ENCODE measurements around the gene TPH2. TPM values are rescaled to one million over a fixed set of nuclear protein-coding genes. Genes with fewer than 3 reads are reported as not detected.

The TPH2 gene
- total RNA-seq, 4 donors from 2014 or later: not detected

GRCh38 chr12:72074065-72074464, 135.4 kb downstream of the TPH2 start:
- Histone ChIP-seq H3K36me3 (no peaks in the 10 kb centered on the region), H3K9me3 (peaks cover 0 to 7% (median 0%) of the 10 kb centered on the region in 3 donors), H3K4me1 (no peaks in the 10 kb centered on the region), H3K27ac (no peak overlapping the region), H3K27me3 (no peaks in the 10 kb centered on the region), H3K4me3 (no peak overlapping the region)
- TF ChIP-seq POLR2A (IDR thresholded peaks at IDR 0.05): no peak
- TF ChIP-seq, protein P1, sequence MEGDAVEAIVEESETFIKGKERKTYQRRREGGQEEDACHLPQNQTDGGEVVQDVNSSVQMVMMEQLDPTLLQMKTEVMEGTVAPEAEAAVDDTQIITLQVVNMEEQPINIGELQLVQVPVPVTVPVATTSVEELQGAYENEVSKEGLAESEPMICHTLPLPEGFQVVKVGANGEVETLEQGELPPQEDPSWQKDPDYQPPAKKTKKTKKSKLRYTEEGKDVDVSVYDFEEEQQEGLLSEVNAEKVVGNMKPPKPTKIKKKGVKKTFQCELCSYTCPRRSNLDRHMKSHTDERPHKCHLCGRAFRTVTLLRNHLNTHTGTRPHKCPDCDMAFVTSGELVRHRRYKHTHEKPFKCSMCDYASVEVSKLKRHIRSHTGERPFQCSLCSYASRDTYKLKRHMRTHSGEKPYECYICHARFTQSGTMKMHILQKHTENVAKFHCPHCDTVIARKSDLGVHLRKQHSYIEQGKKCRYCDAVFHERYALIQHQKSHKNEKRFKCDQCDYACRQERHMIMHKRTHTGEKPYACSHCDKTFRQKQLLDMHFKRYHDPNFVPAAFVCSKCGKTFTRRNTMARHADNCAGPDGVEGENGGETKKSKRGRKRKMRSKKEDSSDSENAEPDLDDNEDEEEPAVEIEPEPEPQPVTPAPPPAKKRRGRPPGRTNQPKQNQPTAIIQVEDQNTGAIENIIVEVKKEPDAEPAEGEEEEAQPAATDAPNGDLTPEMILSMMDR (IDR thresholded peaks at IDR 0.05): no peak
- 79 to 82% methylated on average over 1 of the region's 1 CpG for WGBS, 2 donors
- no peak for DNase-seq
- intact Hi-C loops (cut with DNase I): no loop called here

- no peak for DNase-seq
- TF ChIP-seq, protein P1 (IDR thresholded peaks at IDR 0.05): no peak
- TF ChIP-seq POLR2A (IDR thresholded peaks at IDR 0.05): no peak
- H3K27me3 ChIP-seq: no peaks in the 10 kb centered on the region
- intact Hi-C loops (cut with DNase I): no loop called here
- 45 to 54% methylated on average over 3 of the region's 3 CpGs for WGBS, 2 donors
- peaks cover 0 to 7% (median 0%) of the 10 kb centered on the region in 3 donors for H3K9me3 ChIP-seq
- no peak overlapping the region for H3K4me3 ChIP-seq
- no peak overlapping the region for H3K27ac ChIP-seq
- H3K36me3 ChIP-seq: no peaks in the 10 kb centered on the region
- no peaks in the 10 kb centered on the region for H3K4me1 ChIP-seq
Measured at GRCh38 chr12:72074956-72075355, 136.3 kb downstream of the TPH2 start.

- peaks cover 0 to 7% (median 0%) of the 10 kb centered on the region in 3 donors for H3K9me3 ChIP-seq
- no peak for DNase-seq
- TF ChIP-seq POLR2A (IDR thresholded peaks at IDR 0.05): no peak
- TF ChIP-seq, protein P1 (IDR thresholded peaks at IDR 0.05): no peak
- no peaks in the 10 kb centered on the region for H3K27me3 ChIP-seq
- WGBS, 2 donors: 60 to 72% methylated on average over 3 of the region's 3 CpGs
- H3K4me1 ChIP-seq: no peaks in the 10 kb centered on the region
- intact Hi-C loops (cut with DNase I): no loop called here
- no peaks in the 10 kb centered on the region for H3K36me3 ChIP-seq
- H3K4me3 ChIP-seq: no peak overlapping the region
- no peak overlapping the region for H3K27ac ChIP-seq
Measured at GRCh38 chr12:72075401-72075800, 136.8 kb downstream of the TPH2 start.

- intact Hi-C loops (cut with DNase I): no loop called here
Measured at GRCh38 chr12:72075891-72076557, 137.4 kb downstream of the TPH2 start.

DNA sequence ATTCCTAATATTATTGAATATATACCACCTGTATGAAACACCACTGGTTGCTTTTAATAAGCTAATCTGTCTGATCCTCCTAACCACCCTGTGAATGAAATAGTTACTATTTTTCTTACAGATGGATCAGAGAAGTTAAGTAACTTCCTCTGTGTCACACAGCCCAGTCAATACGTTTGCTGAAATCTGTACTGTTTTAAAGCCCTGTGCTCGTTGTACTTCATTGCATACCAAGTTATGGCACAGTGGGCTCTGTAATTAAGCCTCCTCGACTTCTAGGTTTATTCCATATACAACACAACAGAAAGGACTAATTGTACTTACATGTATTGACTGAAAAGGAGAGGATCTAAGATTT, 137.9 kb downstream of the TPH2 start:
- TF ChIP-seq, protein P1 (IDR thresholded peaks at IDR 0.05): no peak
- Histone ChIP-seq H3K36me3 (no peaks in the 10 kb centered on the region), H3K27me3 (no peaks in the 10 kb centered on the region), H3K27ac (no peak overlapping the region), H3K9me3 (no peaks in the 10 kb centered on the region), H3K4me1 (no peaks in the 10 kb centered on the region), H3K4me3 (no peak overlapping the region)
- WGBS, 2 donors: 46 to 63% methylated on average over 3 of the region's 3 CpGs
- intact Hi-C loops (cut with DNase I): no loop called here
- DNase-seq: no peak

More at GRCh38 chr12:72075891-72076557, 137.4 kb downstream of the TPH2 start:
- H3K36me3 ChIP-seq: no peaks in the 10 kb centered on the region
- H3K27ac ChIP-seq: no peak overlapping the region
- peaks cover 0 to 1% (median 0%) of the 10 kb centered on the region in 3 donors for H3K9me3 ChIP-seq
- H3K4me3 ChIP-seq: no peak overlapping the region
- WGBS, 2 donors: 82 to 87% methylated on average over 8 of the region's 9 CpGs
- DNase-seq: no peak
- no peaks in the 10 kb centered on the region for H3K27me3 ChIP-seq
- TF ChIP-seq POLR2A (IDR thresholded peaks at IDR 0.05): no peak
- TF ChIP-seq, protein P1 (IDR thresholded peaks at IDR 0.05): no peak
- H3K4me1 ChIP-seq: no peaks in the 10 kb centered on the region

Measured in esophagus squamous epithelium (tissue), 5 donors.